HepG2 (cell line): ENCODE data around the gene ARHGAP10. TPM values are rescaled to one million over a fixed set of nuclear protein-coding genes. Genes with fewer than 3 reads are reported as not detected.

ENCODE experiments used
- ATAC-seq: fragments of 200-7000 bp; cut with Tn5 transposase; 3 replicates; pipeline ENCODE4 v1.9.1; 2020; ENCODE audit warnings: mild to moderate bottlenecking, moderate library complexity
- BruUV-seq: library from RNA; stranded (reverse); fragments of 400-500 nt; replicated peaks from 2 replicates; lab custom pipeline; 2021; lab: Mats Ljungman, UMichigan
- CTCF ChIA-PET: fragments of 300-600 bp; formaldehyde crosslinking; extraction: SDS; loops from one replicate; lab custom pipeline; 2021; ENCODE audit warnings: low total read pairs, inconsistent platforms, low intra/inter-chr PET ratio; lab: Yijun Ruan, JAX
- POLR2A ChIA-PET: fragments of 350-600 bp; sonication (Branson Sonifier 250); formaldehyde crosslinking; loops from one replicate; lab custom pipeline; 2020; ENCODE audit warnings: antibody characterized with exemption, inconsistent platforms; lab: Yijun Ruan, JAX
- DNase-seq: peaks from one replicate; pipeline ENCODE4 v3.0.0-alpha.2; 2015; ENCODE audit warnings: low spot score
- FAIRE-seq: peaks from 3 replicates; lab custom pipeline; 2011; peaks lifted over from hg19 to GRCh38; lab: Jason Lieb, UNC
- H2AFZ ChIP-seq: one replicate; pipeline ENCODE4 v1.6.1; 2011; ENCODE audit warnings: low read length, inconsistent platforms
- H3K27ac ChIP-seq: fragments of 300-600 bp; 3 replicates; pipeline ENCODE4 v1.8.0; 2011; ENCODE audit warnings: mixed run types, mild to moderate bottlenecking, mixed read lengths, low read length, inconsistent platforms; ENCODE audit not compliant: insufficient read depth; ENCODE audit errors: extremely low read length
- H3K27me3 ChIP-seq, 2 experiments: fragments of 200-600 bp in 1 of 2; 2 replicates in 1 of 2; 3 replicates in 1 of 2; pipeline versions ENCODE4 v1.6.0 to v1.8.0; 2011; ENCODE audit warnings: low read length in 2 of 2, mild to moderate bottlenecking in 2 of 2, moderate library complexity in 2 of 2, inconsistent platforms in 1 of 2; ENCODE audit not compliant: insufficient read depth in 2 of 2, control insufficient read depth in 1 of 2
- H3K36me3 ChIP-seq, 2 experiments: fragments of 200-600 bp in 1 of 2; replicated peaks in 1 of 2; 2 replicates in 1 of 2; 3 replicates in 1 of 2; pipeline versions ENCODE4 v1.5.1 to v1.8.0; 2011; ENCODE audit warnings: low read length in 2 of 2, inconsistent platforms in 1 of 2; ENCODE audit not compliant: insufficient read depth in 2 of 2, control insufficient read depth in 1 of 2
- H3K4me1 ChIP-seq: 2 replicates; pipeline ENCODE4 v1.5.1; 2012; ENCODE audit warnings: low read length, inconsistent platforms; ENCODE audit not compliant: insufficient read depth
- H3K4me2 ChIP-seq: 2 replicates; pipeline ENCODE4 v1.6.0; 2011; ENCODE audit warnings: low read depth, low read length, inconsistent platforms
- H3K4me3 ChIP-seq, 3 experiments: fragments of 200-600 bp in 1 of 3; sonication (generic), shearing (Covaris generic) in 1 of 3; replicated peaks in 1 of 3; 2 replicates each; pipeline ENCODE4 v1.5.1; 2011 to 2016; ENCODE audit warnings: low read length in 3 of 3, inconsistent platforms in 2 of 3, low read depth in 2 of 3, mild to moderate bottlenecking in 2 of 3, control low read depth in 1 of 3, mixed read lengths in 1 of 3; ENCODE audit not compliant: insufficient read depth in 1 of 3
- H3K79me2 ChIP-seq: one replicate; pipeline ENCODE4 v1.6.1; 2011; ENCODE audit warnings: low read length, inconsistent platforms; ENCODE audit not compliant: insufficient read depth
- H3K9ac ChIP-seq: 2 replicates; pipeline ENCODE4 v1.6.0; 2011; ENCODE audit warnings: mild to moderate bottlenecking, low read depth, low read length, inconsistent platforms; ENCODE audit not compliant: insufficient read depth
- H3K9me3 ChIP-seq: 2 replicates; pipeline ENCODE4 v1.5.1; 2012; ENCODE audit warnings: mild to moderate bottlenecking, low read length
- H4K20me1 ChIP-seq: 2 replicates; pipeline ENCODE4 v1.6.0; 2011; ENCODE audit warnings: inconsistent platforms, mild to moderate bottlenecking, low read length, moderate library complexity; ENCODE audit not compliant: insufficient read depth
- AGO1 ChIP-seq: fragments of 200-400 bp; formaldehyde crosslinking; IDR thresholded peaks from 2 replicates; pipeline ENCODE4 v1.6.1; 2017; ENCODE audit warnings: mild to moderate bottlenecking, low read depth, low read length, moderate library complexity; ENCODE audit not compliant: poor library complexity, severe bottlenecking
- CENPBD1 ChIP-seq: sonication (generic); formaldehyde crosslinking; IDR thresholded peaks from 2 replicates; pipeline ENCODE4 v1.8.0; 2022; ENCODE audit warnings: missing genetic modification reagents, low read depth, mild to moderate bottlenecking, borderline replicate concordance
- HINFP ChIP-seq: sonication (generic); formaldehyde crosslinking; IDR thresholded peaks from 2 replicates; pipeline ENCODE4 v1.4.0; 2020; ENCODE audit warnings: low read depth, mild to moderate bottlenecking, missing genetic modification reagents
- MTERF4 ChIP-seq: sonication (generic); formaldehyde crosslinking; IDR thresholded peaks from 2 replicates; pipeline ENCODE4 v1.8.0; 2023; ENCODE audit warnings: mild to moderate bottlenecking, missing genetic modification reagents
- RAD21 ChIP-seq: fragments of 450-650 bp; formaldehyde crosslinking; IDR thresholded peaks from 2 replicates; pipeline ENCODE4 v1.5.0; 2020; ENCODE audit warnings: mild to moderate bottlenecking
- RELA ChIP-seq: sonication (generic); formaldehyde crosslinking; IDR thresholded peaks from 2 replicates; pipeline ENCODE4 v1.4.0; 2020; ENCODE audit warnings: missing genetic modification reagents
- RFX5 ChIP-seq: IDR thresholded peaks from 2 replicates; pipeline ENCODE4 v1.6.1; 2011; ENCODE audit warnings: low read depth, low read length, improper control_type of control experiment
- SP2 ChIP-seq: sonication (generic); formaldehyde crosslinking; IDR thresholded peaks from 2 replicates; pipeline ENCODE4 v1.5.1; 2020; ENCODE audit warnings: mild to moderate bottlenecking, missing genetic modification reagents
- TEAD2 ChIP-seq: sonication (generic); formaldehyde crosslinking; IDR thresholded peaks from 2 replicates; pipeline ENCODE4 v1.9.0; 2021; ENCODE audit warnings: missing genetic modification reagents
- ZBTB46 ChIP-seq: sonication (generic); formaldehyde crosslinking; IDR thresholded peaks from 2 replicates; pipeline ENCODE4 v1.4.0; 2020; ENCODE audit warnings: mild to moderate bottlenecking, missing genetic modification reagents, borderline replicate concordance
- ZNF562 ChIP-seq: sonication (generic); formaldehyde crosslinking; IDR thresholded peaks from 2 replicates; pipeline ENCODE4 v1.8.0; 2022; ENCODE audit warnings: missing genetic modification reagents, borderline replicate concordance
- WGBS: methylation state at CpG from one replicate; pipeline ENCODE4 v1.1.6; 2017; ENCODE audit warnings: low lambda C conversion rate; 5-methylcytosine and 5-hydroxymethylcytosine counted together
- in situ Hi-C: cut with HindIII; loops from 2 replicates; pipeline ENCODE4 v1.10.0; 2017; ENCODE audit warnings: low pct_unique_long_range_greater_than_20kb; ENCODE audit not compliant: extremely low pct_ligation_motif_present
- intact Hi-C: fragments of 100-400 bp; cut with micrococcal nuclease; formaldehyde crosslinking; loops from one replicate; pipeline ENCODE4 v1.10.0; 2022; ENCODE audit not compliant: unreplicated experiment
- polyA plus RNA-seq, 8 experiments: library from polyadenylated mRNA; depleted of rRNA in 3 of 8; stranded (reverse) in 7 of 8; unstranded in 1 of 8; fragments of >200 nt; fragmentation: Illumina TruSeq in 4 of 8; extraction: Trizol in 4 of 8; gene quantifications; 2 replicates each; pipeline versions ENCODE4 v1.2.1 to v1.2.3, GENCODE V29; 2011 to 2016; ENCODE audit warnings: low read depth in 4 of 8, missing spikeins in 1 of 8, mixed read lengths in 1 of 8; ENCODE audit not compliant: insufficient read depth in 1 of 8
- total RNA-seq, 5 experiments: library from RNA; depleted of rRNA; stranded (reverse); fragments of >200 nt; fragmentation: Illumina TruSeq; extraction: Trizol; gene quantifications; 2 replicates each; pipeline ENCODE4 v1.2.3, GENCODE V29; 2016; ENCODE audit warnings: low read depth in 1 of 5
- TF ChIP-seq, protein P1 (sequence below): sonication (generic); IDR thresholded peaks from 2 replicates; pipeline ENCODE4 v1.6.1; 2016; ENCODE audit warnings: low read depth, borderline replicate concordance

ARHGAP10 gene
- total and polyA plus RNA-seq, 2 of the 13 experiments (the other 11 are each of a cell fraction or from before 2014, with no cell fraction given), result 0.45 to 1.6 TPM

DNA sequence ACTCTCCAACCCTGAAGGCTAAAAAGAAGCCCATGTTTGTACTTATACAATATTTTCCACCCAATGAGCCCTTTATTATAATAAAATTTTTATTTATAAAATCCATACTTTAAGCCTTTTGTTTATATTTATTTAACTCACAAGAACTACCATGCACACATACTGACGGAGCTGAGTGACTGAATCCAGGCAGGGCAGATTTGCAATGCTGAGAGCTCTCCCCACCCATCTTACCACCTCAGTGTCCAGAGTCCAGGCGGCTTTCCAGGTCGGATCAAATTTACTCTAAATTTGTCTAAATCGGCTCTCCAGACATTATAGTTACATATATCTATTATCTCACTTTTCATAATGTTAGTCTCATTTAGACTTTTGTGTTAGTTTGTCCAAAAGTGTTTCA is 74.1 kb downstream of the ARHGAP10 start (continued):
- no peak for TF ChIP-seq TEAD2 (CRISPR knock-in tag)
- no peak for TF ChIP-seq HINFP
- no peak for TF ChIP-seq RAD21 (CRISPR knock-in tag)

DNA sequence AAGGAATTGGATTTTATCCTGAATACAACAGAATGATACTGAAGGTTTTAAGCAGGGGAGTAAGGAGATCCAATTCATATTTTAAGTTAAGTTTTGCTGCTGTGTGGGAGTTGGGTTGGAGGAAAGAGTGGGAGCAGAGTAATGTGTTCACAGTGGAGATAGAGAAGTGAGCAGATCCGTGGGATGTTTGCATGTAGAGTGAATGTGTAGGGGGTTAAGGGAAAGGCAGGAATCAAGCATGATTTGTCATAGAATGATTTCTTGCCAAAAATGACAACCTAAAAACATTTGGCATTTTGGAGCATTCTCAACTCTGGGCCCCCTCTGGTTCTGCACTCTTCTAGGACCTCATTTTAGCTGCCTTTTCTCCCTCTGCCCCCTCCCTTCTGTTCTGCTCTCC is 76.6 kb downstream of the ARHGAP10 start:
- Histone ChIP-seq H3K4me2 (no peak overlapping the region), H3K79me2 (no peaks in the 10 kb centered on the region), H3K4me1 (no peaks in the 10 kb centered on the region), H4K20me1 (no peaks in the 10 kb centered on the region), H2AFZ (no peak overlapping the region), H3K27ac (no peak overlapping the region), H3K27me3 (no peaks in the 10 kb centered on the region), H3K36me3 (no peaks in the 10 kb centered on the region), H3K9ac (no peak overlapping the region), H3K9me3 (no peaks in the 10 kb centered on the region), H3K4me3 (no peak overlapping the region)
- POLR2A ChIA-PET, result no interaction called here
- WGBS, result 48% methylated on average over 1 of the region's 1 CpG
- ATAC-seq (no peak), FAIRE-seq (no peak), DNase-seq (no peak)
- in situ Hi-C loops, result no loop called here
- TF ChIP-seq ZBTB46 (CRISPR knock-in tag), result no peak
- no peak for TF ChIP-seq SP2 (CRISPR knock-in tag)
- no peak for TF ChIP-seq MTERF4 (CRISPR knock-in tag)
- TF ChIP-seq, protein P1, sequence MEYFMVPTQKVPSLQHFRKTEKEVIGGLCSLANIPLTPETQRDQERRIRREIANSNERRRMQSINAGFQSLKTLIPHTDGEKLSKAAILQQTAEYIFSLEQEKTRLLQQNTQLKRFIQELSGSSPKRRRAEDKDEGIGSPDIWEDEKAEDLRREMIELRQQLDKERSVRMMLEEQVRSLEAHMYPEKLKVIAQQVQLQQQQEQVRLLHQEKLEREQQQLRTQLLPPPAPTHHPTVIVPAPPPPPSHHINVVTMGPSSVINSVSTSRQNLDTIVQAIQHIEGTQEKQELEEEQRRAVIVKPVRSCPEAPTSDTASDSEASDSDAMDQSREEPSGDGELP, result no peak
- TF ChIP-seq RFX5, result no peak
- no peak for TF ChIP-seq RELA
- no peak for TF ChIP-seq AGO1
- no peak for TF ChIP-seq ZNF562 (CRISPR knock-in tag)
- TF ChIP-seq CENPBD1 (CRISPR knock-in tag), result no peak
- no TSS peak for BruUV-seq
- intact Hi-C loops, result no loop called here
- CTCF ChIA-PET, result no interaction called here
